HG03060 (cell line): ENCODE measurements around the gene CLIP3.
"Not testable (repeated sequence)": the region's sequence is repeated elsewhere in the genome, so short reads cannot be mapped to it uniquely, and the experiment has no call there.

Source experiments
- ATAC-seq: cut with Tn5 transposase; IDR thresholded peaks from one replicate; pipeline ENCODE4 v1.9.1; 2021; ENCODE audit warnings: low read depth, moderate number of reproducible peaks; ENCODE audit not compliant: unreplicated experiment

The CLIP3 gene

GRCh38 chr19:36049080-36049698 is 16.5 kb upstream of the CLIP3 start:
- no peak for ATAC-seq

- ATAC-seq: no peak
Measured at GRCh38 chr19:36047835-36048234, 15.2 kb upstream of the CLIP3 start.

GRCh38 chr19:36046443-36047050 is 13.9 kb upstream of the CLIP3 start:
- no peak for ATAC-seq

GRCh38 chr19:36043952-36044351 is 11.3 kb upstream of the CLIP3 start:
- no peak for ATAC-seq

GRCh38 chr19:36041831-36042230 is 9.2 kb upstream of the CLIP3 start:
- no peak for ATAC-seq

GRCh38 chr19:36041092-36041491 is 8.4 kb upstream of the CLIP3 start:
- not testable (repeated sequence) for ATAC-seq

GRCh38 chr19:36040495-36040894 is 7.8 kb upstream of the CLIP3 start:
- no peak for ATAC-seq

GRCh38 chr19:36031308-36031707 is 1.4 kb downstream of the CLIP3 start:
- no peak for ATAC-seq

- no peak for ATAC-seq
Measured at GRCh38 chr19:36030264-36031148, 2.2 kb downstream of the CLIP3 start.

GRCh38 chr19:36028313-36029041 is 4.2 kb downstream of the CLIP3 start:
- no peak for ATAC-seq

GRCh38 chr19:36027696-36028095 is 5.0 kb downstream of the CLIP3 start:
- ATAC-seq: no peak

GRCh38 chr19:36026091-36026876 is 6.4 kb downstream of the CLIP3 start:
- ATAC-seq: no peak

- ATAC-seq: no peak
Measured at GRCh38 chr19:36025541-36025940, 7.1 kb downstream of the CLIP3 start.

GRCh38 chr19:36023432-36023831 is 9.2 kb downstream of the CLIP3 start:
- ATAC-seq: no peak

GRCh38 chr19:36019061-36019670 is 13.5 kb downstream of the CLIP3 start:
- no peak for ATAC-seq

GRCh38 chr19:36014012-36014924 is 18.4 kb downstream of the CLIP3 start, which contains the start of gene ALKBH6:
ALKBH6 (minus strand) TSS chr19:36014213; CDS start chr19:36013397, 816 bp downstream.
- peak; percentile 96 for ATAC-seq

- no peak for ATAC-seq
Measured at GRCh38 chr19:36013280-36014011, 19.2 kb downstream of the CLIP3 start.

GRCh38 chr19:36010402-36010801 is 22.3 kb downstream of the CLIP3 start:
- no peak for ATAC-seq
